Pancreas (tissue), 10 donors: ENCODE results near the gene BEND5. TPM values are rescaled to one million over a fixed set of nuclear protein-coding genes. Genes with fewer than 3 reads are reported as not detected.

Experiments used
- ATAC-seq, 4 donors: fragments of 200-7000 bp; cut with Tn5 transposase; one replicate each; pipeline versions ENCODE4 v1.8.0 to v1.9.1; 2020; ENCODE audit warnings: mild to moderate bottlenecking in 4 of 4, moderate library complexity in 4 of 4
- DNase-seq, 6 donors: peaks; one replicate each; pipeline ENCODE4 v3.0.0-alpha.2; 2020
- FAIRE-seq: peaks from 2 replicates; lab custom pipeline; 2012; peaks lifted over from hg19 to GRCh38; lab: Jason Lieb, UNC
- H3K27ac ChIP-seq, 4 donors: fragments of 200-600 bp; sonication (generic); 1 replicate in 3 of 4; 2 replicates in 1 of 4; pipeline versions ENCODE4 v1.5.0 to v1.8.0; 2020
- H3K27me3 ChIP-seq, 4 donors: fragments of 200-600 bp; one replicate each; pipeline ENCODE4 v1.8.0; 2021
- H3K36me3 ChIP-seq, 3 donors: fragments of 200-600 bp; sonication (generic) in 1 of 3; one replicate each; pipeline versions ENCODE4 v1.5.0 to v1.8.0; 2020 to 2021
- H3K4me1 ChIP-seq, 3 donors: fragments of 200-600 bp; one replicate each; pipeline ENCODE4 v1.8.0; 2021
- H3K4me3 ChIP-seq, 4 donors: fragments of 200-600 bp; sonication (generic) in 2 of 4; one replicate each; pipeline versions ENCODE4 v1.5.0 to v1.8.0; 2020 to 2021
- H3K9me3 ChIP-seq, 4 donors: fragments of 200-600 bp; one replicate each; pipeline ENCODE4 v1.8.0; 2021
- WGBS, 2 donors: extraction: QIAGEN DNeasy Blood & Tissue Kit; methylation state at CpG; one replicate each; pipeline ENCODE4 v1.1.7; 2013; 5-methylcytosine and 5-hydroxymethylcytosine counted together
- intact Hi-C, 3 donors: fragments of 100-400 bp; cut with DNase I; formaldehyde crosslinking; loops; one replicate each; pipeline versions ENCODE4 v1.11.1 to v1.14.2; 2022
- polyA plus RNA-seq, 2 donors: library from polyadenylated mRNA; stranded (reverse); fragments of 200-250 nt; gene quantifications; one replicate each; pipeline ENCODE4 v1.2.3, GENCODE V29; 2013
- total RNA-seq, 6 donors: library from RNA; stranded (reverse); fragmentation: NEBNext Ultra II Directional in 4 of 6; extraction: Animal tissue kit (Norgen Biotek cat#: 25700) in 4 of 6; gene quantifications; one replicate each; pipeline versions ENCODE4 v1.2.1 to v1.2.4, GENCODE V29; 2021 to 2023
- TF ChIP-seq, protein P1 (sequence below), 4 donors: fragments of 200-600 bp; sonication (generic) in 3 of 4; IDR thresholded peaks; one replicate each; pipeline versions ENCODE4 v1.5.0 to v1.8.0; 2021; ENCODE audit warnings: antibody characterized with exemption in 4 of 4
- donor health status: healthy with polysubstance abuse.
- donor health status: DM: no; HTN: no; CAD: no; lungs with moderate emphysema.
- donor health status: DM: no; HTN: no; CAD: no.
- donor health status: control.
- donor health status: control.
- donor health status: Bipolar disorder and iron deficiency.
- donor health status: DM: yes; HTN: yes; CAD: no.
- donor health status: DM: no; HTN: no; CAD: no.
- donor health status: DM: no; HTN: no; CAD: no.
- donor health status: DM: yes; HTN: yes; CAD: no.

BEND5 gene
- total and polyA plus RNA-seq, 8 donors, result 1.8 to 16.2 (median 3.9) TPM

DNA sequence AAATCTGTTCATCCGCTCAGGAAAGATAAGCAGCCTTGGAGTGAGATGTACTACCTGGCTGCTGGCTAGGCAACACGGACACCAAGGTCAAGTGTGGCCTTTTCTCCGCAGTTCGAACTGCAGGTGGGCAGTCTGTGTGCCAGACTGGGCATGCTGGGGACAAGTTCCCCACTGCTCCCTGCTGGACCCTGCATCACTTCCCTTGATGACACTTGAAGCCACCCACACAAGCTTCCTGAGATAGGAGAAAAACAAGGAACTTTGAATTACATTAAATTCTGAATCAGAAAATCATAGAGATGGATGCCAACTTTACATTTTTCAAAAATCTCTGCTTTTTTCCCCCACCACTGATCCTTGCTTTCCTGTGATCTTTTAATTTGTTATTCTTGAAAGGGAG is 38.3 kb downstream of the BEND5 start:
- DNase-seq (no peak), ATAC-seq (no peak), FAIRE-seq (no peak)
- H3K4me1 ChIP-seq, result no peaks in the 10 kb centered on the region
- H3K27ac ChIP-seq, result no peak overlapping the region
- intact Hi-C loops, result no loop called here
- no peak overlapping the region for H3K4me3 ChIP-seq
- TF ChIP-seq, protein P1, sequence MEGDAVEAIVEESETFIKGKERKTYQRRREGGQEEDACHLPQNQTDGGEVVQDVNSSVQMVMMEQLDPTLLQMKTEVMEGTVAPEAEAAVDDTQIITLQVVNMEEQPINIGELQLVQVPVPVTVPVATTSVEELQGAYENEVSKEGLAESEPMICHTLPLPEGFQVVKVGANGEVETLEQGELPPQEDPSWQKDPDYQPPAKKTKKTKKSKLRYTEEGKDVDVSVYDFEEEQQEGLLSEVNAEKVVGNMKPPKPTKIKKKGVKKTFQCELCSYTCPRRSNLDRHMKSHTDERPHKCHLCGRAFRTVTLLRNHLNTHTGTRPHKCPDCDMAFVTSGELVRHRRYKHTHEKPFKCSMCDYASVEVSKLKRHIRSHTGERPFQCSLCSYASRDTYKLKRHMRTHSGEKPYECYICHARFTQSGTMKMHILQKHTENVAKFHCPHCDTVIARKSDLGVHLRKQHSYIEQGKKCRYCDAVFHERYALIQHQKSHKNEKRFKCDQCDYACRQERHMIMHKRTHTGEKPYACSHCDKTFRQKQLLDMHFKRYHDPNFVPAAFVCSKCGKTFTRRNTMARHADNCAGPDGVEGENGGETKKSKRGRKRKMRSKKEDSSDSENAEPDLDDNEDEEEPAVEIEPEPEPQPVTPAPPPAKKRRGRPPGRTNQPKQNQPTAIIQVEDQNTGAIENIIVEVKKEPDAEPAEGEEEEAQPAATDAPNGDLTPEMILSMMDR (IDR thresholded peaks at IDR 0.05), result no peak
- no peaks in the 10 kb centered on the region for H3K27me3 ChIP-seq
- 65 to 72% methylated on average over 4 of the region's 4 CpGs for WGBS, 2 donors
- H3K36me3 ChIP-seq, result peaks cover 0 to 17% (median 0%) of the 10 kb centered on the region in 3 donors
- no peaks in the 10 kb centered on the region for H3K9me3 ChIP-seq

DNA sequence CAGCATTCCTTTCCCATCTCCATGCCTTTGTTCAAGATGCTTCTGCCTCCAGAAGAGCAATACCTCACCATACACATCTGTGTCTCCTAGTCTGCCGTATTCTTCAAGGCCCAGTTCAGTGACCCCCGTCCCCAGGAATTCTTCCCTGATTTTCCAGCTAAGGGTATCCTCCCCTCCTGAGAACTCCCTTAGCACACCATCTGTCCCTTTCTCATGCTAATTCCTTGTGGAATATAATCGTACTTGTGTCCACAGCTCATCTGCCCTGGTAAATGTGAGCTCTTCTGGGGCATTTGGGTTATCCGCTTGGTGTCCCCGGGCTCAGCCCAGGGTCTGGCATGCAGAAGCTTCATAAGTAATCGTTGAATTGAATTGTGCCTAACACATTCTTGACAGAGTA is 40.9 kb downstream of the BEND5 start:
- no peaks in the 10 kb centered on the region for H3K27me3 ChIP-seq
- peaks cover 0 to 24% (median 0%) of the 10 kb centered on the region in 3 donors for H3K36me3 ChIP-seq
- H3K4me3 ChIP-seq, result no peak overlapping the region
- H3K9me3 ChIP-seq, result no peaks in the 10 kb centered on the region
- FAIRE-seq, result no peak
- DNase-seq, result no peak
- WGBS, 2 donors, result 86% methylated on average over 6 of the region's 6 CpGs
- TF ChIP-seq, protein P1 (IDR thresholded peaks at IDR 0.05), result no peak
- H3K27ac ChIP-seq, result no peak overlapping the region
- intact Hi-C loops, result no loop called here
- no peak for ATAC-seq
- no peaks in the 10 kb centered on the region for H3K4me1 ChIP-seq

DNA sequence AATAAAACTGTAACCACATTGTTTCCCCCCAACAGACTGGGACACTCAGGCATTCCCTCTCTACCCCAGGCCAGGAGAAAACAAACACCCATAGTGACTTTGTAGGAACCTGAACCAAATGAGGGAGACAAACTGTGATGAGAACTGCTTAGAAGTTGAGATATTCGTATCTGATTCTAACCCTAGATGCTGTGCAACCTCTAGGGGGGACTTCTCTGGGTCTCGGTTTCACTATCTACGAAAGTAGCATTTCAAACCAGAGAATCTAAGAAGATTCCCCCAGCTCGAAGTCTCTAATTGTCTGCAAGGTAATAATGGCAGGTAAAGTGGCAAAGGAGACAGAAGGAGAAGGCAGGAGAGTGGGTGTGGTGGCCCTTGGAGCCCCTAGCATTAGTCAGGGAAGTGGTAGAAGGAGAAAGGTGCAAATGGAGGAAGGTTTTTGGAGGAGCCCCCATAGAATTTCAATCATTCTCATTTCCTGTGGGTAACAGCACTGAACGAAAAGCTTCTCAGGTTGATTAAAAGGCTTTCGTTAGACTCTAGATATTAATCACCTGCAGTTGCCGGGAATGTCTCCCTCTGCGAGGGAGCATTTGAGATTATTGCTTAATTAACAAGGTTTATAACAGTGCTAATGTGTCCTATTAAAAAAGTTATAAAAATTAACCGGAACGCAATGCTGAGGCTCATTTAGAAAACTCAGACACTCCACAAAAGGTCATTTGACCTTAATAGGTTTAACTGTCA is 46.4 kb downstream of the BEND5 start:
- WGBS, 2 donors, result 77 to 81% methylated on average over 10 of the region's 10 CpGs
- FAIRE-seq, result no peak

DNA sequence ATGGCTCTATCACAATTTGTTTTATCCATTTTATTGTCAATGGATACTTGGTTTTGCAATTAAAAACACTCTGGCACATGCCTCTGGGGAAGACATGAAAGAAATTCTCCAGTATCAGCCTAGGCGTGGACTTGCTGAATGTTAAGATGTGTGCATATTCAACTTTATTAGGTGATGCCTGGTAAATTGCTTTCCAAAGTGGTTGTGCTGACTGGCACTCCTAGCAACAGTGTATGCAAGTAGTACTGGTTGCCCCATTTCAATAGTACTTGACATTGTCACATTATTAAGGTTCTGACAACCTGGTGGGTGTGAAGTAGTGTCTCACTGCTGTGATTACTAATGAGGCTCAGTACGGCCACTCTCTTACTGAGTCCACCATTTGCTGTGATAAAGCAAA is 48.1 kb downstream of the BEND5 start:
- no peak overlapping the region for H3K27ac ChIP-seq
- intact Hi-C loops, result no loop called here
- no peak for ATAC-seq
- TF ChIP-seq, protein P1 (IDR thresholded peaks at IDR 0.05), result no peak
- no peaks in the 10 kb centered on the region for H3K4me1 ChIP-seq
- H3K4me3 ChIP-seq, result no peak overlapping the region
- peaks cover 0 to 9% (median 0%) of the 10 kb centered on the region in 3 donors for H3K36me3 ChIP-seq
- 87 to 92% methylated on average over 2 of the region's 2 CpGs for WGBS, 2 donors
- no peak for FAIRE-seq
- no peaks in the 10 kb centered on the region for H3K27me3 ChIP-seq
- no peaks in the 10 kb centered on the region for H3K9me3 ChIP-seq
- no peak for DNase-seq

More for the DNA sequence above, 46.4 kb downstream of the BEND5 start:
- TF ChIP-seq, protein P1 (IDR thresholded peaks at IDR 0.05), result no peak
- H3K27me3 ChIP-seq, result no peaks in the 10 kb centered on the region
- no peak overlapping the region for H3K4me3 ChIP-seq
- H3K27ac ChIP-seq, result no peak overlapping the region
- intact Hi-C loops, result no loop called here
- no peak for DNase-seq
- H3K4me1 ChIP-seq, result no peaks in the 10 kb centered on the region
- H3K9me3 ChIP-seq, result no peaks in the 10 kb centered on the region
- ATAC-seq, result no peak
- H3K36me3 ChIP-seq, result peaks cover 0 to 24% (median 0%) of the 10 kb centered on the region in 3 donors

DNA sequence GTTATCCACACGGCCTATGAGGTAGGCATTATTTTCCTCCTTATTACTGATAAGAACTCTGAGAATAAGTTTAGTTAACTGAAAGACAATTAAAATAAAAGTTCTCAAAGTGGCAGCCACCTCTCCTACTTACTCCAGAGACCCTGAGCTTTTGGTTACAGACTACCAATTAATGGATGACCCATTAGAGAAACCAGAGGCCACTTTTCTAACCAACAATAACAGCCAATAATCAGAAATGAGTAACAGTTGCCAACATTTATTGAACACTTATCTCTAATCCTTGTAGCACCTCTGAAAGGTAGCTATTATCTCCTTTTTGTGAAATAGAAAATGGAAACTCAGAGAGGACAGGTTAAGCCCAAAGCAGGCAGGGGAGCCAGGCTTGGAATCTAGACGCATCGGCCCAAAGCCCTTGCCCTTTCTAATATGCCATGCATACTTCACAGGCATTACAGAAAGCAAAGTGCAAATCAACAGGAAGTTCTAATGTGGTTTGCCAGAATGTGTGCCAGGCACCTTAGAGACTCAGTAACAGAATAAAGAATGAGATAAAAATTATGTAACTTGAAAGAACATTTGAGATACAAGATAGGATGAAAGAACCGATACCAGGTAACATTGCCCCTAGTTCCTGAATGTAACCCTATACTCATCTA is 50.0 kb downstream of the BEND5 start:
- DNase-seq (no peak), FAIRE-seq (no peak), ATAC-seq (no peak)
- H3K36me3 ChIP-seq, result no peaks in the 10 kb centered on the region
- H3K27ac ChIP-seq, result no peak overlapping the region
- H3K4me3 ChIP-seq, result no peak overlapping the region
- TF ChIP-seq, protein P1 (IDR thresholded peaks at IDR 0.05), result no peak
- no peaks in the 10 kb centered on the region for H3K27me3 ChIP-seq
- intact Hi-C loops, result no loop called here
- WGBS, 2 donors, result 68 to 74% methylated on average over 4 of the region's 4 CpGs
- H3K9me3 ChIP-seq, result no peaks in the 10 kb centered on the region
- H3K4me1 ChIP-seq, result no peaks in the 10 kb centered on the region
